GM12878 (cell line): ENCODE measurements around the gene GPLD1. TPM values are rescaled to one million over a fixed set of nuclear protein-coding genes. Genes with fewer than 3 reads are reported as not detected.
A peak's percentile ranks its signal among the peaks of the same experiment; 100 is the strongest.

Experiments used
- BMI1 ChIP-seq: fragments of 450-650 bp; IDR thresholded peaks from 2 replicates; pipeline ENCODE4 v1.6.1; 2016; ENCODE audit warnings: mild to moderate bottlenecking, moderate library complexity, borderline replicate concordance
- FOXK2 ChIP-seq: fragments of 450-650 bp; IDR thresholded peaks from 2 replicates; pipeline ENCODE4 v1.6.1; 2017; ENCODE audit warnings: mild to moderate bottlenecking, moderate library complexity
- HDAC2 ChIP-seq: fragments of 200-600 bp; sonication (generic); IDR thresholded peaks from 2 replicates; pipeline ENCODE4 v1.6.1; 2017
- IRF5 ChIP-seq: fragments of 450-650 bp; IDR thresholded peaks from 2 replicates; pipeline ENCODE4 v1.6.1; 2017; ENCODE audit warnings: borderline replicate concordance
- MEF2B ChIP-seq: fragments of 450-650 bp; IDR thresholded peaks from 2 replicates; pipeline ENCODE4 v1.6.1; 2018; ENCODE audit warnings: mild to moderate bottlenecking, moderate library complexity; ENCODE audit not compliant: partially characterized antibody, poor library complexity, severe bottlenecking
- MXI1 ChIP-seq: fragments of 150-350 bp; IDR thresholded peaks from 2 replicates; pipeline ENCODE4 v1.6.1; 2011; ENCODE audit warnings: low read depth, mild to moderate bottlenecking, inconsistent platforms, low read length, improper control_type of control experiment
- NRF1 ChIP-seq: conservative IDR thresholded peaks from 2 replicates; pipeline ENCODE4 v1.6.1; 2011; ENCODE audit warnings: mild to moderate bottlenecking, low read depth, low read length, improper control_type of control experiment
- POLR2A ChIP-seq: IDR thresholded peaks from 2 replicates; pipeline ENCODE4 v1.6.1; 2011; ENCODE audit warnings: low read depth, mild to moderate bottlenecking, low read length
- RCOR1 ChIP-seq: conservative IDR thresholded peaks from 2 replicates; pipeline ENCODE4 v1.6.1; 2012; ENCODE audit warnings: low read depth, low read length, improper control_type of control experiment
- RELA ChIP-seq: fragments of 450-650 bp; IDR thresholded peaks from 2 replicates; pipeline ENCODE4 v1.8.0; 2014; ENCODE audit warnings: borderline replicate concordance; ENCODE audit not compliant: partially characterized antibody
- TAF1 ChIP-seq: IDR thresholded peaks from 2 replicates; pipeline ENCODE4 v1.6.1; 2011; ENCODE audit warnings: mild to moderate bottlenecking, low read depth, low read length, borderline replicate concordance
- ZNF217 ChIP-seq: fragments of 450-650 bp; IDR thresholded peaks from 2 replicates; pipeline ENCODE4 v1.6.1; 2017; ENCODE audit warnings: antibody characterized with exemption, mild to moderate bottlenecking
- polyA plus RNA-seq, 11 experiments: library from polyadenylated mRNA; depleted of rRNA in 4 of 11; unstranded in 6 of 11; stranded (reverse) in 5 of 11; fragments of >200 nt; fragmentation: Nextera tagmentation in 4 of 11; fragmentation: Illumina TruSeq in 1 of 11; extraction: Ambion mirVana in 4 of 11; extraction: Trizol in 1 of 11; gene quantifications; 1 replicate in 1 of 11; 2 replicates in 10 of 11; pipeline versions ENCODE4 v1.2.1 to v1.2.3, GENCODE V29; 2011 to 2016; ENCODE audit warnings: inconsistent platforms in 2 of 11, missing spikeins in 2 of 11, low read depth in 1 of 11
- total RNA-seq, 4 experiments: library from RNA; depleted of rRNA in 3 of 4; stranded (reverse); fragments of >200 nt in 3 of 4; fragmentation: Illumina TruSeq in 1 of 4; extraction: Trizol in 1 of 4; gene quantifications; 2 replicates each; pipeline versions ENCODE4 v1.2.1 to v1.2.3, GENCODE V29; 2013 to 2021
- TF ChIP-seq, protein P1 (sequence below): fragments of 450-650 bp; IDR thresholded peaks from 2 replicates; pipeline ENCODE4 v1.6.1; 2017; ENCODE audit warnings: mild to moderate bottlenecking, moderate library complexity
- TF ChIP-seq, protein P2 (sequence below): IDR thresholded peaks from 2 replicates; pipeline ENCODE4 v1.6.1; 2011; ENCODE audit warnings: borderline replicate concordance, low read depth, mild to moderate bottlenecking, moderate library complexity, low read length; ENCODE audit not compliant: insufficient read depth, poor library complexity, severe bottlenecking
- TF ChIP-seq, protein P3 (sequence below): fragments of 450-650 bp; IDR thresholded peaks from 2 replicates; pipeline ENCODE4 v1.6.1; 2016; ENCODE audit warnings: mild to moderate bottlenecking, moderate library complexity, borderline replicate concordance
- TF ChIP-seq, protein P4 (sequence below): fragments of 150-350 bp; IDR thresholded peaks from 2 replicates; pipeline ENCODE4 v1.6.1; 2014; ENCODE audit warnings: mild to moderate bottlenecking, low read depth, low read length

Gene GPLD1
- total and polyA plus RNA-seq, 10 of the 15 experiments (the other 5 are each of a cell fraction or from before 2014, with no cell fraction given), result 0.04 to 1.0 (median 0.69) TPM

DNA sequence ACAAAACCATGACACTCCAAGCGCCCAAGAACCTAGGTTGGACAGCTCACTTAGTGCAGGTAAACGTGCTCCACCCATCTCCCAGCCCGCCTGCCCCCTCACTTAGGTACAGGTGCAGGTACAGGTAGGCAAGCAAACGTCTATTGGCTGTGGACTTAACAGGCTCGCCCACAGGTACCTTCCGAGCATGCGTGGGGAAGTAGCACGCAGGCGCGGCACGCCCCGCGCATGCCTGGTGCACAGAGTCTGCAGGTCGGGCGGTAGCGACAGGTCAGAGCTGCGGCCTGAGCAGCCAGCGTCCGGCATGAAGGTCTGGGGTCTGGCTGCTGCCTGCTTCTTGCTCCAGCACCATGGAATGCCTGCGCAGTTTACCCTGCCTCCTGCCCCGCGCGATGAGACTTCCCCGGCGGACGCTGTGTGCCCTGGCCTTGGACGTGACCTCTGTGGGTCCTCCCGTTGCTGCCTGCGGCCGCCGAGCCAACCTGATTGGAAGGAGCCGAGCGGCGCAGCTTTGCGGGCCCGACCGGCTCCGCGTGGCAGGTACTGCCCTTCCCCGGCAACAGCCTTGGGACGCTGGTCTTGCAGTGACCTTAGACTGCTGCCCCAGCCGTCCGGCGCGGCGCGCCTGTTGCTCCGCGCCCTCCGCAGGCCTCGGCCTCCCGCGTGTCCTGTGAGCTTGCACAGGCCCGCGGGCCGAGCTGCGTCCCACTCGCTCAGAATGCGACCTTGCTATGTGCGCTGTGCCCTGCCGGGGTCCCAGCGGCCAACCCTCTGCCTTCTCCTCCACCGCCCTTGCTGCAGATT, 86.5 kb downstream of the GPLD1 start, which contains the start of gene MRS2 (continued):
- TF ChIP-seq, protein P1, sequence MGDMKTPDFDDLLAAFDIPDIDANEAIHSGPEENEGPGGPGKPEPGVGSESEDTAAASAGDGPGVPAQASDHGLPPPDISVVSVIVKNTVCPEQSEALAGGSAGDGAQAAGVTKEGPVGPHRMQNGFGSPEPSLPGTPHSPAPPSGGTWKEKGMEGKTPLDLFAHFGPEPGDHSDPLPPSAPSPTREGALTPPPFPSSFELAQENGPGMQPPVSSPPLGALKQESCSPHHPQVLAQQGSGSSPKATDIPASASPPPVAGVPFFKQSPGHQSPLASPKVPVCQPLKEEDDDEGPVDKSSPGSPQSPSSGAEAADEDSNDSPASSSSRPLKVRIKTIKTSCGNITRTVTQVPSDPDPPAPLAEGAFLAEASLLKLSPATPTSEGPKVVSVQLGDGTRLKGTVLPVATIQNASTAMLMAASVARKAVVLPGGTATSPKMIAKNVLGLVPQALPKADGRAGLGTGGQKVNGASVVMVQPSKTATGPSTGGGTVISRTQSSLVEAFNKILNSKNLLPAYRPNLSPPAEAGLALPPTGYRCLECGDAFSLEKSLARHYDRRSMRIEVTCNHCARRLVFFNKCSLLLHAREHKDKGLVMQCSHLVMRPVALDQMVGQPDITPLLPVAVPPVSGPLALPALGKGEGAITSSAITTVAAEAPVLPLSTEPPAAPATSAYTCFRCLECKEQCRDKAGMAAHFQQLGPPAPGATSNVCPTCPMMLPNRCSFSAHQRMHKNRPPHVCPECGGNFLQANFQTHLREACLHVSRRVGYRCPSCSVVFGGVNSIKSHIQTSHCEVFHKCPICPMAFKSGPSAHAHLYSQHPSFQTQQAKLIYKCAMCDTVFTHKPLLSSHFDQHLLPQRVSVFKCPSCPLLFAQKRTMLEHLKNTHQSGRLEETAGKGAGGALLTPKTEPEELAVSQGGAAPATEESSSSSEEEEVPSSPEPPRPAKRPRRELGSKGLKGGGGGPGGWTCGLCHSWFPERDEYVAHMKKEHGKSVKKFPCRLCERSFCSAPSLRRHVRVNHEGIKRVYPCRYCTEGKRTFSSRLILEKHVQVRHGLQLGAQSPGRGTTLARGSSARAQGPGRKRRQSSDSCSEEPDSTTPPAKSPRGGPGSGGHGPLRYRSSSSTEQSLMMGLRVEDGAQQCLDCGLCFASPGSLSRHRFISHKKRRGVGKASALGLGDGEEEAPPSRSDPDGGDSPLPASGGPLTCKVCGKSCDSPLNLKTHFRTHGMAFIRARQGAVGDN, result peak; percentile 23; the same call in 1 of the 2 replicates
- peak; percentile 65; the same call in 1 of the 2 replicates for TF ChIP-seq TAF1
- no peak for TF ChIP-seq RCOR1
- TF ChIP-seq, protein P2, sequence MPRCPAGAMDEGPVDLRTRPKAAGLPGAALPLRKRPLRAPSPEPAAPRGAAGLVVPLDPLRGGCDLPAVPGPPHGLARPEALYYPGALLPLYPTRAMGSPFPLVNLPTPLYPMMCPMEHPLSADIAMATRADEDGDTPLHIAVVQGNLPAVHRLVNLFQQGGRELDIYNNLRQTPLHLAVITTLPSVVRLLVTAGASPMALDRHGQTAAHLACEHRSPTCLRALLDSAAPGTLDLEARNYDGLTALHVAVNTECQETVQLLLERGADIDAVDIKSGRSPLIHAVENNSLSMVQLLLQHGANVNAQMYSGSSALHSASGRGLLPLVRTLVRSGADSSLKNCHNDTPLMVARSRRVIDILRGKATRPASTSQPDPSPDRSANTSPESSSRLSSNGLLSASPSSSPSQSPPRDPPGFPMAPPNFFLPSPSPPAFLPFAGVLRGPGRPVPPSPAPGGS, result no peak
- TF ChIP-seq ZNF217, result no peak
- TF ChIP-seq, protein P3, sequence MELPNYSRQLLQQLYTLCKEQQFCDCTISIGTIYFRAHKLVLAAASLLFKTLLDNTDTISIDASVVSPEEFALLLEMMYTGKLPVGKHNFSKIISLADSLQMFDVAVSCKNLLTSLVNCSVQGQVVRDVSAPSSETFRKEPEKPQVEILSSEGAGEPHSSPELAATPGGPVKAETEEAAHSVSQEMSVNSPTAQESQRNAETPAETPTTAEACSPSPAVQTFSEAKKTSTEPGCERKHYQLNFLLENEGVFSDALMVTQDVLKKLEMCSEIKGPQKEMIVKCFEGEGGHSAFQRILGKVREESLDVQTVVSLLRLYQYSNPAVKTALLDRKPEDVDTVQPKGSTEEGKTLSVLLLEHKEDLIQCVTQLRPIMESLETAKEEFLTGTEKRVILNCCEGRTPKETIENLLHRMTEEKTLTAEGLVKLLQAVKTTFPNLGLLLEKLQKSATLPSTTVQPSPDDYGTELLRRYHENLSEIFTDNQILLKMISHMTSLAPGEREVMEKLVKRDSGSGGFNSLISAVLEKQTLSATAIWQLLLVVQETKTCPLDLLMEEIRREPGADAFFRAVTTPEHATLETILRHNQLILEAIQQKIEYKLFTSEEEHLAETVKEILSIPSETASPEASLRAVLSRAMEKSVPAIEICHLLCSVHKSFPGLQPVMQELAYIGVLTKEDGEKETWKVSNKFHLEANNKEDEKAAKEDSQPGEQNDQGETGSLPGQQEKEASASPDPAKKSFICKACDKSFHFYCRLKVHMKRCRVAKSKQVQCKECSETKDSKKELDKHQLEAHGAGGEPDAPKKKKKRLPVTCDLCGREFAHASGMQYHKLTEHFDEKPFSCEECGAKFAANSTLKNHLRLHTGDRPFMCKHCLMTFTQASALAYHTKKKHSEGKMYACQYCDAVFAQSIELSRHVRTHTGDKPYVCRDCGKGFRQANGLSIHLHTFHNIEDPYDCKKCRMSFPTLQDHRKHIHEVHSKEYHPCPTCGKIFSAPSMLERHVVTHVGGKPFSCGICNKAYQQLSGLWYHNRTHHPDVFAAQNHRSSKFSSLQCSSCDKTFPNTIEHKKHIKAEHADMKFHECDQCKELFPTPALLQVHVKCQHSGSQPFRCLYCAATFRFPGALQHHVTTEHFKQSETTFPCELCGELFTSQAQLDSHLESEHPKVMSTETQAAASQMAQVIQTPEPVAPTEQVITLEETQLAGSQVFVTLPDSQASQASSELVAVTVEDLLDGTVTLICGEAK, result no peak
- TF ChIP-seq, protein P4, sequence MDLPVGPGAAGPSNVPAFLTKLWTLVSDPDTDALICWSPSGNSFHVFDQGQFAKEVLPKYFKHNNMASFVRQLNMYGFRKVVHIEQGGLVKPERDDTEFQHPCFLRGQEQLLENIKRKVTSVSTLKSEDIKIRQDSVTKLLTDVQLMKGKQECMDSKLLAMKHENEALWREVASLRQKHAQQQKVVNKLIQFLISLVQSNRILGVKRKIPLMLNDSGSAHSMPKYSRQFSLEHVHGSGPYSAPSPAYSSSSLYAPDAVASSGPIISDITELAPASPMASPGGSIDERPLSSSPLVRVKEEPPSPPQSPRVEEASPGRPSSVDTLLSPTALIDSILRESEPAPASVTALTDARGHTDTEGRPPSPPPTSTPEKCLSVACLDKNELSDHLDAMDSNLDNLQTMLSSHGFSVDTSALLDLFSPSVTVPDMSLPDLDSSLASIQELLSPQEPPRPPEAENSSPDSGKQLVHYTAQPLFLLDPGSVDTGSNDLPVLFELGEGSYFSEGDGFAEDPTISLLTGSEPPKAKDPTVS, result no peak
- peak; percentile 91 for TF ChIP-seq POLR2A
- TF ChIP-seq RELA, result peak; percentile 25
- TF ChIP-seq HDAC2, result no peak
- no peak for TF ChIP-seq BMI1
- no peak for TF ChIP-seq FOXK2
- TF ChIP-seq MEF2B, result no peak
- no peak for TF ChIP-seq MXI1
- TF ChIP-seq NRF1, result peak; percentile 99
- TF ChIP-seq IRF5, result no peak
